Nephron progenitor cell (in vitro differentiated cells): Measurements from ENCODE around the gene HSD11B1.

Experiments
- DNase-seq: peaks from one replicate; pipeline ENCODE4 v3.0.0; 2021
- H3K27ac Mint-ChIP-seq: 2 replicates; pipeline ENCODE4 v1.8.0; 2021; ENCODE audit warnings: mild to moderate bottlenecking, moderate library complexity, mixed read lengths
- H3K27me3 Mint-ChIP-seq: 2 replicates; pipeline ENCODE4 v1.8.0; 2021; ENCODE audit warnings: mild to moderate bottlenecking, low read depth, mixed read lengths; ENCODE audit not compliant: poor library complexity
- H3K36me3 Mint-ChIP-seq: 2 replicates; pipeline ENCODE4 v1.8.0; 2021; ENCODE audit warnings: low read depth, mixed read lengths
- H3K4me1 Mint-ChIP-seq: 2 replicates; pipeline ENCODE4 v1.8.0; 2021; ENCODE audit warnings: mixed read lengths
- H3K4me3 Mint-ChIP-seq: 2 replicates; pipeline ENCODE4 v1.8.0; 2021; ENCODE audit warnings: mild to moderate bottlenecking, moderate library complexity, mixed read lengths
- H3K9me3 Mint-ChIP-seq: 2 replicates; pipeline ENCODE4 v1.8.0; 2021; ENCODE audit warnings: mild to moderate bottlenecking, moderate library complexity, mixed read lengths
- TF ChIP-seq, protein P1 (sequence below): fragments of 200-600 bp; sonication (generic); IDR thresholded peaks from 2 replicates; pipeline ENCODE4 v1.5.0; 2021; ENCODE audit warnings: antibody characterized with exemption

HSD11B1 gene

GRCh38 chr1:209769171-209769904, 64.7 kb downstream of the HSD11B1 start:
- Mint-ChIP-seq H3K27me3 (peaks cover 15% of the 10 kb centered on the region), H3K4me1 (no peaks in the 10 kb centered on the region), H3K4me3 (no peak overlapping the region), H3K27ac (no peak overlapping the region), H3K36me3 (no peaks in the 10 kb centered on the region), H3K9me3 (no peaks in the 10 kb centered on the region)
- DNase-seq: no peak
- TF ChIP-seq, protein P1, sequence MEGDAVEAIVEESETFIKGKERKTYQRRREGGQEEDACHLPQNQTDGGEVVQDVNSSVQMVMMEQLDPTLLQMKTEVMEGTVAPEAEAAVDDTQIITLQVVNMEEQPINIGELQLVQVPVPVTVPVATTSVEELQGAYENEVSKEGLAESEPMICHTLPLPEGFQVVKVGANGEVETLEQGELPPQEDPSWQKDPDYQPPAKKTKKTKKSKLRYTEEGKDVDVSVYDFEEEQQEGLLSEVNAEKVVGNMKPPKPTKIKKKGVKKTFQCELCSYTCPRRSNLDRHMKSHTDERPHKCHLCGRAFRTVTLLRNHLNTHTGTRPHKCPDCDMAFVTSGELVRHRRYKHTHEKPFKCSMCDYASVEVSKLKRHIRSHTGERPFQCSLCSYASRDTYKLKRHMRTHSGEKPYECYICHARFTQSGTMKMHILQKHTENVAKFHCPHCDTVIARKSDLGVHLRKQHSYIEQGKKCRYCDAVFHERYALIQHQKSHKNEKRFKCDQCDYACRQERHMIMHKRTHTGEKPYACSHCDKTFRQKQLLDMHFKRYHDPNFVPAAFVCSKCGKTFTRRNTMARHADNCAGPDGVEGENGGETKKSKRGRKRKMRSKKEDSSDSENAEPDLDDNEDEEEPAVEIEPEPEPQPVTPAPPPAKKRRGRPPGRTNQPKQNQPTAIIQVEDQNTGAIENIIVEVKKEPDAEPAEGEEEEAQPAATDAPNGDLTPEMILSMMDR: no peak

DNA sequence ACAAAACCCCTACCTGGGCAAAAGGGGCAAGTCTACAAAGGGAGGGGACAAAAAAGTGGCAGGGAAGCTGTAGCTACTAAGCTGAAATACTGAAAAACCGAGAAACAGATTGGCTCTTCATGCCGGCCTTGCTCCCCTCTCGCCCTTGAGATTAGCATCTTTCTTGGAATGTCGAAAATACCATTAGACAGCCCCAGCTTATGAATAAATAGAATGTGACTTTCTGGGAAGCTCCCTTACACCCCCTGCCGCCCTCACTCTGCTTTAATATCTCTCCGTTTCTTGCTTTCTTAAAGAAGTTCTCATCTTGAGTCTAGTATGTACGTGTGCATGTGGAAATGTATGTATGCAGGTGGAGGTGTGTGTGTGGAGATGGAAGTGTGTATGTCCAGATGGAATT, 65.3 kb downstream of the HSD11B1 start:
- no peak for DNase-seq
- Mint-ChIP-seq H3K27ac (no peak overlapping the region), H3K4me3 (no peak overlapping the region), H3K4me1 (no peaks in the 10 kb centered on the region), H3K36me3 (no peaks in the 10 kb centered on the region), H3K27me3 (peaks cover 19% of the 10 kb centered on the region), H3K9me3 (no peaks in the 10 kb centered on the region)
- TF ChIP-seq, protein P1: no peak

GRCh38 chr1:209770636-209771415, 66.2 kb downstream of the HSD11B1 start:
- Mint-ChIP-seq H3K27ac (no peak overlapping the region), H3K27me3 (peaks cover 25% of the 10 kb centered on the region), H3K4me3 (no peak overlapping the region), H3K9me3 (no peaks in the 10 kb centered on the region), H3K4me1 (no peaks in the 10 kb centered on the region), H3K36me3 (no peaks in the 10 kb centered on the region)
- DNase-seq: no peak
- TF ChIP-seq, protein P1: no peak

DNA sequence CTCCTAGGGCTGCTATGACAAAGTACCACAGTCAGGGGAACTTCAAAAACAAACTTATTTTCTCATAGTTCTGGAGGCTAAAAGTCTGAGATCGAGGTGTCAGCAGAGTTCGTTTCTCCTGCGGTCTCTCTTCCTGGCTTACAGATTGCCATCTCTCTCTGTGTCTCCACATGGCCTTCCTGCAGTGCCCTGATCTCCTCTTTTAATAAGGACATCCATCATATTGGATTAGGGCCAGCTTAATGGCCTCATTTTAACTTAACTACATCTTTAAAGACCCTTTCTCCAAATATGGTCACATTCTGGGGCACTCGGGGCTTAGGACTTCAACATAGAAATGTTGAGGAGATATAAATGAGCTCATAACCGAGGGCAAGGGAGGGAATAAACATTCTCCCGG, 67.5 kb downstream of the HSD11B1 start:
- H3K4me1 Mint-ChIP-seq: no peaks in the 10 kb centered on the region
- H3K36me3 Mint-ChIP-seq: no peaks in the 10 kb centered on the region
- TF ChIP-seq, protein P1: no peak
- H3K4me3 Mint-ChIP-seq: no peak overlapping the region
- H3K9me3 Mint-ChIP-seq: no peaks in the 10 kb centered on the region
- no peak for DNase-seq
- no peak overlapping the region for H3K27ac Mint-ChIP-seq
- H3K27me3 Mint-ChIP-seq: peaks cover 17% of the 10 kb centered on the region

DNA sequence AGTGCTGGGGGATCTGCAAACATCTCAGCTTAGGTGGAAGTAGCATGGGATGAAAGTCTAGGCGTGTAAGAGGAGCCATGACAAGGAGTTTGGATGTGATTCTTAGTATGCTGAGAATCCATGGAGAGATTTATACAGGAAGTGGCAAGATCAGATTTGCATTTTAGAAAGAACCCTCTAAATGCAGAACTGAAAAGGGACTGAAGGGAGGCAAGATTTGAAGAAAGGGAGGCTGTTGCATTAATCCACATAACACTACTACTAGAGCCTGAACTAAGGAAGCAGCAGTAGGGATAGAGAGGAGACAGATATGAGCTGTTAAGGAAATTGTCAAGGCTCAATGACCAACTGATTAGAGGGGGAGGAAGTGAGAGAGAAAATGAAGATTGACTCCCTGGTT, 69.9 kb downstream of the HSD11B1 start:
- TF ChIP-seq, protein P1: no peak
- no peak overlapping the region for H3K27ac Mint-ChIP-seq
- DNase-seq: no peak
- no peak overlapping the region for H3K4me3 Mint-ChIP-seq
- H3K9me3 Mint-ChIP-seq: no peaks in the 10 kb centered on the region
- no peaks in the 10 kb centered on the region for H3K36me3 Mint-ChIP-seq
- no peaks in the 10 kb centered on the region for H3K4me1 Mint-ChIP-seq
- H3K27me3 Mint-ChIP-seq: peaks cover 20% of the 10 kb centered on the region
